Activated naive CD8-positive, alpha-beta T cell treated with anti-CD3 and anti-CD28 coated beads, Interleukin-2, amount 50 U/mL, for 24 hours (primary cell): Measurements from ENCODE around the gene IRAK2.

Experiments used
- ATAC-seq: fragments of 150-1000 bp; cut with Tn5 transposase; one replicate; pipeline ENCODE4 v1.10.0; 2021
- DNase-seq: peaks from one replicate; pipeline ENCODE4 v3.0.0; 2021
- H3K27ac Mint-ChIP-seq: one replicate; pipeline ENCODE4 v1.8.0; 2021; ENCODE audit warnings: mild to moderate bottlenecking, mixed read lengths
- H3K27me3 Mint-ChIP-seq: one replicate; pipeline ENCODE4 v1.8.0; 2021; ENCODE audit warnings: mixed read lengths
- H3K36me3 Mint-ChIP-seq: one replicate; pipeline ENCODE4 v1.8.0; 2021; ENCODE audit warnings: low read depth, mixed read lengths
- H3K4me1 Mint-ChIP-seq: one replicate; pipeline ENCODE4 v1.8.0; 2021; ENCODE audit warnings: mixed read lengths
- H3K4me3 Mint-ChIP-seq: one replicate; pipeline ENCODE4 v1.8.0; 2021; ENCODE audit warnings: mild to moderate bottlenecking, moderate library complexity, mixed read lengths
- H3K9me3 Mint-ChIP-seq: one replicate; pipeline ENCODE4 v1.8.0; 2021; ENCODE audit warnings: mixed read lengths

IRAK2 gene

GRCh38 chr3:10280571-10280970 is 115.9 kb downstream of the IRAK2 start:
- Mint-ChIP-seq H3K27me3 (no peaks in the 10 kb centered on the region), H3K4me3 (no peak overlapping the region), H3K27ac (peak overlapping the region; percentile 74), H3K4me1 (peaks cover 52% of the 10 kb centered on the region), H3K9me3 (no peaks in the 10 kb centered on the region), H3K36me3 (peaks cover 51% of the 10 kb centered on the region)
- DNase-seq (no peak), ATAC-seq (no peak)

DNA sequence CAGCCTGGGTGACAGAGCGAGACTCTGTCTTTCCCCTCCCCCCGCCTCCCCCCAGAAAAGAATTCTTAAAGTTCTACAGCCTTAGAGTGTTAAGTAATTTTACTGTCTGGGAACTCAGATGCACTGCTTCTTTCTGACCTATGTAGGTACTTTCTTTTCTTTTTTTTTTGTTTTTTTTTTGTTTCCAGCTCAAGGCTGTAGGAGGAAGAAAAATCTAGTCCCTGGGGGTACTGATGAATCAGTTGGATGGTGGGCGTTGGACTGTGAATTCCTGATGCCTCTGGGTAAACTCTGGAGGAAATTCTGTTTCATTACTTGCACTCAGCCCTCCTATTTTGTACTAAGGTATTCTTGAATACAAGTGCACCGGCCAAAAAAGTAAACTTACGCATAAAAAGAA is 117.2 kb downstream of the IRAK2 start:
- no peaks in the 10 kb centered on the region for H3K9me3 Mint-ChIP-seq
- ATAC-seq, result no peak
- H3K27ac Mint-ChIP-seq, result peak overlapping the region; percentile 69
- H3K27me3 Mint-ChIP-seq, result no peaks in the 10 kb centered on the region
- peaks cover 52% of the 10 kb centered on the region for H3K4me1 Mint-ChIP-seq
- no peak overlapping the region for H3K4me3 Mint-ChIP-seq
- no peak for DNase-seq
- peaks cover 50% of the 10 kb centered on the region for H3K36me3 Mint-ChIP-seq

DNA sequence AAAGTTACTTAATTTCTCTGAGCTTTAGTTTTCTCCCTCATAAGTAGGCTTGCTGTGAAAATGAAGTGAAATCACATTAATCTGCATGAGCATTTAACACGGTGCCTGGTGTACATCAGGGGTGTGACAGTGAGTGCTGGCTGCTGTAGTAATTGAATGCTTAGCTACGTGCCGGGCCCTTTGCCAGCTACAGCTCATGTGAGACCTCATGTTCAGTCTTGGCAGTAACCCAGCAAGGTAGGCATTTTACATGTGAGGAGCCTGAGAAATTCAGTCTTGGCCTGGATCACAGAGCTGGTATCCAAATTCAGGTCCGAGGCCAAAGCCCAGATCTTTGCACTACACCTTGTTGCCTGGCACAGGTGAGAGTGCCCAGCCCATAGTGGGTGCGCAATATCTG is 118.9 kb downstream of the IRAK2 start:
- no peaks in the 10 kb centered on the region for H3K9me3 Mint-ChIP-seq
- no peak overlapping the region for H3K4me3 Mint-ChIP-seq
- peaks cover 49% of the 10 kb centered on the region for H3K36me3 Mint-ChIP-seq
- peaks cover 52% of the 10 kb centered on the region for H3K4me1 Mint-ChIP-seq
- no peak for ATAC-seq
- H3K27ac Mint-ChIP-seq, result no peak overlapping the region
- no peaks in the 10 kb centered on the region for H3K27me3 Mint-ChIP-seq
- no peak for DNase-seq

GRCh38 chr3:10284496-10284895 is 119.8 kb downstream of the IRAK2 start:
- no peaks in the 10 kb centered on the region for H3K27me3 Mint-ChIP-seq
- H3K4me3 Mint-ChIP-seq, result no peak overlapping the region
- no peaks in the 10 kb centered on the region for H3K9me3 Mint-ChIP-seq
- peaks cover 42% of the 10 kb centered on the region for H3K36me3 Mint-ChIP-seq
- H3K27ac Mint-ChIP-seq, result peak overlapping the region; percentile 29
- peak; percentile 70 for ATAC-seq
- DNase-seq, result peak; percentile 28
- peaks cover 48% of the 10 kb centered on the region for H3K4me1 Mint-ChIP-seq

DNA sequence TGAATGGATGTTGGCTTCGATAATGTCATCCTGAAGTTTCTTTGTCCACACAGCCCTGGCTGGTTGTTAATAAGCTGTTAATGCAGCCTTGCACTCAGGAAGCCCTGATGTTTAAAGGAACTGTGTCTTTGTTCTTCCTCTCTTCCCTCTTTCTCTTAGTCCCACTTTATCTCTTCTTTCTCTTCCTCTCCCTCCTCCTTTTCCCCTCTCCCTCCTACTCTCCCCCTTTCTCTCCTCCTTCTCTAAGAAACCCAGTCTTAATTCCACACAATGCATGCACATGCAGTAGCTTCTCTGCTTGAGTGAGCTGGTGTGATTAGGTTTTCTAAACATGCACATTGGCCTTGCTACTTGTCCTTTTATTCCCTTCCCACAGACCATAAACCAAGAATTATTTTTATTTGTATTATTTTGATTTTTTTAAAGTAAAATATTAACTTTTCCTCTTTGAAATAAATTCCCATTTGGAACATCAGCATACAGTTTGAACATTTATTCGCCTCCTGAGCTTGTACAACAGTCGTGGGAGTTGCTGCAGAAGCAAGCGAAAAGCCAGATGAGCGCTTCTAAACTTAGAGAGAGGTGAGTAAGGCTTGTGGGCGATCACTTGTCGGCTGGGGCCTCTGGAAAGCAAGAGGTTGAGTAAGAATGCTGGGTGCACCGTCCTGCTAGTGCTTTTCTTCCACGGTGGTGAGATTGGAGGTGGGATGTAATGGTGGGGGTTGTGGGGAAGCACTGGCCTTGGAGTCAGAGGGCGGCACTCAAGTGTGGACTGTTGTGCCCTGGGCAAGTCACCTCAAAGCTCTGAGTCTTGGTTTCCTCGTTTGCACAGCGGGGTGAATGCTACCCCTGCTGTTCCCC is 120.8 kb downstream of the IRAK2 start:
- peaks cover 34% of the 10 kb centered on the region for H3K36me3 Mint-ChIP-seq
- DNase-seq (no peak), ATAC-seq (no peak)
- no peak overlapping the region for H3K27ac Mint-ChIP-seq
- H3K4me3 Mint-ChIP-seq, result no peak overlapping the region
- no peaks in the 10 kb centered on the region for H3K9me3 Mint-ChIP-seq
- peaks cover 39% of the 10 kb centered on the region for H3K4me1 Mint-ChIP-seq
- no peaks in the 10 kb centered on the region for H3K27me3 Mint-ChIP-seq

DNA sequence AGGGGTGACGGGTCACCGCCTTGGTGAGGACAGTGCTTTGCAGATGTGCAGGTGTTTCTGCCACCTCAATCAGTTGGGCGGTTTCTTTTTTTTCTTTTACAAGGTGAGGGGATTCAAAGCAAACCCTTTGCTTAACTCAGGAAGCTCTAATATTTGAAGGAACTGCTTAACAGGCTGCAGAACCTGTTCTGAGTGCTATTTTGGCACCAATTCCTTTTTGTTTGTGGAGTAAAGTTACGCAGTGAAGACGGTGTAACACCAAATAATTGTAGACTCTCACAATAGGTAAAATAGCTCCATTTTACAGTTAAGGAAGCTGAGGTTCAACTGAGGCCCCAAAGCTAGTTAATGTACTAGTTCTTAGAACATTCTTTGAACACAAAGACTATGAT is 121.4 kb downstream of the IRAK2 start:
- no peak overlapping the region for H3K4me3 Mint-ChIP-seq
- no peaks in the 10 kb centered on the region for H3K27me3 Mint-ChIP-seq
- DNase-seq (no peak), ATAC-seq (no peak)
- no peaks in the 10 kb centered on the region for H3K9me3 Mint-ChIP-seq
- H3K36me3 Mint-ChIP-seq, result peaks cover 32% of the 10 kb centered on the region
- H3K4me1 Mint-ChIP-seq, result peaks cover 33% of the 10 kb centered on the region
- H3K27ac Mint-ChIP-seq, result no peak overlapping the region

DNA sequence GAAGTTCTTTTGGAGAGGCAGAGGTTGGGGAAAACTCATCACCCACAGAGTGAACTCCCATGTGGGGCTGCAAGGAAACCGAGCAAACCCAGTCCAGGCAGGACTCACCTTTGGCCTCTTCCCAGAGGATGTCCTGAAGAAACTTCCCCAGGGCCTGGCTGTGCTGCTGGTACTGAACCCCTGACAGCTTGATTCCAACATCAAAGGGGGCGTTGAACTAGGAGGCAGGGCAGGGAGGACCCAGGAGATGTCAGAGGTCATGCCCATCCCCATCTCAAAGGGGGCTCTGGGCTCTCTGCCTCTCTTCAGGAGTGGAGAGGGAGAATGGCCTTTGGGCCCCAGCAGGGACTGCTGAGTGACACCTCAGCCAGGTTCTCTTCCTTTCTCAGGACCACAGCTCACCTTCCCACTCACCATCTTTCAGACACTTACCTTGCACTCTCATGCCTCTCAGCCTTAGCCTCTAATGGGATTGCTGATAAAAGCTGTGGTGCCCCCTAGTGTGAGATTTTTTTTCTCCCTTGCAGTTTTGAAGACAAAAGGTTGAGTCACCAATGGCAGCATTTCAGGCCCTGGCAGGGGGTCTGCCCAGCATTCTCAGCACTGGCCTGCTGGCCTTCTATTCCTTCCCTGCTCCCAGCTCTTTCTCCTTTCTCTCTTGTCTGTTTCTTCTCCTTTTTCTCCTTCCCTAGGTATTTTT is 122.0 kb downstream of the IRAK2 start:
- Mint-ChIP-seq H3K9me3 (no peaks in the 10 kb centered on the region), H3K4me3 (no peak overlapping the region), H3K4me1 (peaks cover 34% of the 10 kb centered on the region), H3K36me3 (peaks cover 34% of the 10 kb centered on the region), H3K27ac (no peak overlapping the region), H3K27me3 (no peaks in the 10 kb centered on the region)
- no peak for ATAC-seq
- DNase-seq, result no peak

DNA sequence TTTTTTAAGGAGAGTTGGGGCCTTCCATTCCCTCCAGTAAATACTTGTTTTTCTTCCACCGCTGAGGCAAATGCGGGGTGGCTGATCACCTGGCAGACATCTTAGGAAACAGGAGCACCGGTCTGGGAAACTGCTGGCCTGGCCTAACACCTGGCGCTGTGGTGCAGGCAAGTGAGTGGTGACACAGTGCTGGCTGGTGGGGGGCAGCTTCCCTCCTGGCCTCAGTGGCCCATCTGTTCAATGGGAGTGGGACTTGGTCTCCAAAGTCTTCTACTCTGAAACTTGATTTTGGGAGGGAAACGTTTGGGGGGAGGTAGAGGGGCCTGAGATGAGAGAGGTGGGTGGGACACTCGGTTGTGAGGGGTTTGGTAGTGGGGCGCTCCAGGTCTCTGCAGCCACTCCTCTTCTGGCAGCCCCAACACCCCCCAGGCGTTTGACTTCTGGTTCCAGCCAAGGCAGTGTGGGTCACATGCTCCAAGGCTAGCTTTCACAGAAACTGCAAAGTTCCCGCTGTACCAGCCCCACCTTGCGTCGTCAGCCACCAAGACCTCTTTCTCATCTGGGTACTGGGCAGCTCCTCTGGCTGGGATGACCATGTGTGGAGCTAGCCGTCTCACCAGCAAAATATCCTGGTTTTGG is 123.3 kb downstream of the IRAK2 start:
- H3K27ac Mint-ChIP-seq, result no peak overlapping the region
- ATAC-seq, result no peak
- no peak overlapping the region for H3K4me3 Mint-ChIP-seq
- H3K36me3 Mint-ChIP-seq, result peaks cover 28% of the 10 kb centered on the region
- peaks cover 37% of the 10 kb centered on the region for H3K4me1 Mint-ChIP-seq
- H3K9me3 Mint-ChIP-seq, result no peaks in the 10 kb centered on the region
- no peaks in the 10 kb centered on the region for H3K27me3 Mint-ChIP-seq
- no peak for DNase-seq

- H3K27ac Mint-ChIP-seq, result no peak overlapping the region
- H3K4me1 Mint-ChIP-seq, result peaks cover 37% of the 10 kb centered on the region
- no peak for DNase-seq
- no peaks in the 10 kb centered on the region for H3K27me3 Mint-ChIP-seq
- no peaks in the 10 kb centered on the region for H3K9me3 Mint-ChIP-seq
- no peak overlapping the region for H3K4me3 Mint-ChIP-seq
- H3K36me3 Mint-ChIP-seq, result peaks cover 23% of the 10 kb centered on the region
- no peak for ATAC-seq
Measured at GRCh38 chr3:10288575-10288960, 123.8 kb downstream of the IRAK2 start.

- peaks cover 32% of the 10 kb centered on the region for H3K4me1 Mint-ChIP-seq
- ATAC-seq (no peak), DNase-seq (no peak)
- H3K27ac Mint-ChIP-seq, result no peak overlapping the region
- H3K27me3 Mint-ChIP-seq, result no peaks in the 10 kb centered on the region
- H3K9me3 Mint-ChIP-seq, result no peaks in the 10 kb centered on the region
- no peak overlapping the region for H3K4me3 Mint-ChIP-seq
- peaks cover 18% of the 10 kb centered on the region for H3K36me3 Mint-ChIP-seq
Measured at GRCh38 chr3:10289077-10289476, 124.4 kb downstream of the IRAK2 start.

GRCh38 chr3:10289787-10290355 is 125.2 kb downstream of the IRAK2 start:
- H3K36me3 Mint-ChIP-seq, result peaks cover 19% of the 10 kb centered on the region
- no peak for ATAC-seq
- H3K4me1 Mint-ChIP-seq, result peaks cover 24% of the 10 kb centered on the region
- peak overlapping the region; percentile 22 for H3K27ac Mint-ChIP-seq
- no peak for DNase-seq
- H3K9me3 Mint-ChIP-seq, result no peaks in the 10 kb centered on the region
- H3K27me3 Mint-ChIP-seq, result no peaks in the 10 kb centered on the region
- H3K4me3 Mint-ChIP-seq, result no peak overlapping the region

DNA sequence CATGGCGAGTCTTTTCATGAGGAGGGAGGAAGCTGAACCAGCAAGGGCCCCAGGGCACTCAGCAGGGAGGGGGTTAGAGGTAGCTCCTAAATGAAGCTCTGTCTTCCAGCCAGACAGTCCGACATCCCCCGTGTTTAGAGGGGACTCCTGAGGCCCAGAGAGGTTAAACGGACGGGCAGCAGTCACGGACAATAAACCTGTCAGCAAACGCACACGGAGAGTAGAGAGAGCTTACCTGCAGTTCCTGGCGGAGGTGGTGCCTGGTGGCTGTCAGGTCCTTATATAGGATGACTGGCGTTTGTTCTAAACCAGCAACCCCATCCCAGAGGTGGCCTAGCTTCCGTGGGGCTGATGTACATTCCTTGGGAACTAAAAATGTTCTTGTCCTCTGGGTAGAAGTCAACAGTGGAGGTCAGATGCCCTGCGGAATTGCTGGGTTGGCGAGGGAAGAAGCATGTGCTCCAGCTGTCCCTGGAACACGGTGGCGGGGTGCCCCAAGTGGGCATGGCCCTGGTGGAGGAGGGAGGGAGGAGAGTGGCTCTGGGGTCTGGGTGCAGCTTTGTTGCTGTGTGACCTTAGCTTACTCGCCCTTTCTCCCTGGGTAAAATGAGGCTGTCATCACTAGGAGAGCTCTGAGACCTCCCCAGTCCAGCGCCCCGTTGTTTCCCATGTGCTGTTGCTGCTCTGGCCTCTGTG is 125.9 kb downstream of the IRAK2 start:
- H3K36me3 Mint-ChIP-seq, result peaks cover 23% of the 10 kb centered on the region
- no peak overlapping the region for H3K4me3 Mint-ChIP-seq

GRCh38 chr3:10291641-10292040 is 126.9 kb downstream of the IRAK2 start:
- Mint-ChIP-seq H3K36me3 (peaks cover 27% of the 10 kb centered on the region), H3K4me3 (no peak overlapping the region)

More for the DNA sequence above, 125.9 kb downstream of the IRAK2 start:
- Mint-ChIP-seq H3K9me3 (no peaks in the 10 kb centered on the region), H3K4me1 (peaks cover 18% of the 10 kb centered on the region), H3K27ac (no peak overlapping the region), H3K27me3 (no peaks in the 10 kb centered on the region)
- no peak for DNase-seq
- no peak for ATAC-seq

More at GRCh38 chr3:10291641-10292040, 126.9 kb downstream of the IRAK2 start:
- DNase-seq (no peak), ATAC-seq (no peak)
- Mint-ChIP-seq H3K9me3 (no peaks in the 10 kb centered on the region), H3K4me1 (peaks cover 18% of the 10 kb centered on the region), H3K27me3 (no peaks in the 10 kb centered on the region), H3K27ac (peak overlapping the region; percentile 16)
